ENCODE results near the gene PPRC1.
A peak's percentile ranks its signal among the peaks of the same experiment; 100 is the strongest.

PPRC1 gene

GRCh38 chr10:102113261-102113955, 19.4 kb upstream of the PPRC1 start:
- H3K27me3 ChIP-seq (ENCODE audit: low read depth): no peaks in the 10 kb centered on the region
- in situ Hi-C loops (cut with MboI; ENCODE audit: low sequenced_read_pairs): no loop called here
- peaks cover 40% of the 10 kb centered on the region for H3K4me1 ChIP-seq
- DNase-seq (ENCODE audit: low spot score in 2 of 2): no peak
- H3K9me3 ChIP-seq: no peaks in the 10 kb centered on the region
- peaks cover 34% of the 10 kb centered on the region for H3K36me3 ChIP-seq (replicated peaks)
- H3K4me3 ChIP-seq: peak overlapping the region; percentile 65

- Histone ChIP-seq H3K27me3 (ENCODE audit: low read depth) (no peaks in the 10 kb centered on the region), H3K4me1 (peaks cover 46% of the 10 kb centered on the region), H3K9me3 (no peaks in the 10 kb centered on the region), H3K4me3 (peak overlapping the region; percentile 65), H3K36me3 (replicated peaks) (peaks cover 26% of the 10 kb centered on the region)
- DNase-seq (ENCODE audit: low spot score in 2 of 2): peak in 1 of 2 experiments; percentile 27
- in situ Hi-C loops (cut with MboI; ENCODE audit: low sequenced_read_pairs): no loop called here
These were observed 18.6 kb upstream of the PPRC1 start for GRCh38 chr10:102113956-102114857.

- H3K4me3 ChIP-seq: peak overlapping the region; percentile 65
- H3K9me3 ChIP-seq: no peaks in the 10 kb centered on the region
- H3K36me3 ChIP-seq (replicated peaks): peaks cover 18% of the 10 kb centered on the region
- no peaks in the 10 kb centered on the region for H3K27me3 ChIP-seq (ENCODE audit: low read depth)
- in situ Hi-C loops (cut with MboI; ENCODE audit: low sequenced_read_pairs): no loop called here
- DNase-seq (ENCODE audit: low spot score in 2 of 2): peak; percentile 91 to 96
- H3K4me1 ChIP-seq: peaks cover 46% of the 10 kb centered on the region
These were observed 17.8 kb upstream of the PPRC1 start for GRCh38 chr10:102114861-102115618.

GRCh38 chr10:102115775-102116174, 17.1 kb upstream of the PPRC1 start:
- H3K9me3 ChIP-seq: no peaks in the 10 kb centered on the region
- H3K36me3 ChIP-seq (replicated peaks): peaks cover 10% of the 10 kb centered on the region
- H3K4me1 ChIP-seq: peaks cover 46% of the 10 kb centered on the region
- DNase-seq (ENCODE audit: low spot score in 2 of 2): no peak
- in situ Hi-C loops (cut with MboI; ENCODE audit: low sequenced_read_pairs): no loop called here
- no peak overlapping the region for H3K4me3 ChIP-seq
- H3K27me3 ChIP-seq (ENCODE audit: low read depth): no peaks in the 10 kb centered on the region

- Histone ChIP-seq H3K4me1 (peaks cover 53% of the 10 kb centered on the region), H3K4me3 (no peak overlapping the region), H3K36me3 (replicated peaks) (peaks cover 1% of the 10 kb centered on the region), H3K9me3 (no peaks in the 10 kb centered on the region), H3K27me3 (ENCODE audit: low read depth) (no peaks in the 10 kb centered on the region)
- in situ Hi-C loops (cut with MboI; ENCODE audit: low sequenced_read_pairs): no loop called here
- DNase-seq (ENCODE audit: low spot score in 2 of 2): no peak
These were observed 16.2 kb upstream of the PPRC1 start for GRCh38 chr10:102116656-102117055.

GRCh38 chr10:102117391-102118159, 15.3 kb upstream of the PPRC1 start:
- Histone ChIP-seq H3K27me3 (ENCODE audit: low read depth) (no peaks in the 10 kb centered on the region), H3K4me3 (peak overlapping the region; percentile 13; the same call in 1 of the 2 replicates), H3K36me3 (replicated peaks) (no peaks in the 10 kb centered on the region), H3K4me1 (peaks cover 53% of the 10 kb centered on the region), H3K9me3 (no peaks in the 10 kb centered on the region)
- in situ Hi-C loops (cut with MboI; ENCODE audit: low sequenced_read_pairs): no loop called here
- DNase-seq (ENCODE audit: low spot score in 2 of 2): peak; percentile 51 to 84

GRCh38 chr10:102118867-102119266, 14.0 kb upstream of the PPRC1 start:
- DNase-seq (ENCODE audit: low spot score in 2 of 2): peak in 1 of 2 experiments; percentile 71
- H3K4me1 ChIP-seq: peaks cover 41% of the 10 kb centered on the region
- H3K27me3 ChIP-seq (ENCODE audit: low read depth): no peaks in the 10 kb centered on the region
- no peaks in the 10 kb centered on the region for H3K36me3 ChIP-seq (replicated peaks)
- no peaks in the 10 kb centered on the region for H3K9me3 ChIP-seq
- in situ Hi-C loops (cut with MboI; ENCODE audit: low sequenced_read_pairs): no loop called here
- peak overlapping the region; percentile 62 for H3K4me3 ChIP-seq

- peak; percentile 55 to 67 for DNase-seq (ENCODE audit: low spot score in 2 of 2)
- no peaks in the 10 kb centered on the region for H3K9me3 ChIP-seq
- no peaks in the 10 kb centered on the region for H3K27me3 ChIP-seq (ENCODE audit: low read depth)
- no peaks in the 10 kb centered on the region for H3K36me3 ChIP-seq (replicated peaks)
- H3K4me1 ChIP-seq: peaks cover 41% of the 10 kb centered on the region
- peak overlapping the region; percentile 62 for H3K4me3 ChIP-seq
- in situ Hi-C loops (cut with MboI; ENCODE audit: low sequenced_read_pairs): no loop called here
These were observed 13.3 kb upstream of the PPRC1 start for GRCh38 chr10:102119417-102120141.

GRCh38 chr10:102120142-102120990, 12.5 kb upstream of the PPRC1 start, which contains the start of gene LDB1:
LDB1 (minus strand) TSS chr10:102120368; CDS start chr10:102120110, 258 bp downstream.
- Histone ChIP-seq H3K4me3 (peak within 1 kb of the TSS; percentile 62), H3K36me3 (replicated peaks) (no peaks in the 10 kb centered on the region), H3K9me3 (no peaks in the 10 kb centered on the region), H3K4me1 (peaks cover 37% of the 10 kb centered on the region), H3K27me3 (ENCODE audit: low read depth) (no peaks in the 10 kb centered on the region)
- peak; percentile 87 to 88 for DNase-seq (ENCODE audit: low spot score in 2 of 2)
- in situ Hi-C loops (cut with MboI; ENCODE audit: low sequenced_read_pairs): no loop called here

GRCh38 chr10:102120991-102121738, 11.7 kb upstream of the PPRC1 start:
- in situ Hi-C loops (cut with MboI; ENCODE audit: low sequenced_read_pairs): no loop called here
- Histone ChIP-seq H3K36me3 (replicated peaks) (no peaks in the 10 kb centered on the region), H3K9me3 (no peaks in the 10 kb centered on the region), H3K4me3 (peak overlapping the region; percentile 62), H3K27me3 (ENCODE audit: low read depth) (no peaks in the 10 kb centered on the region), H3K4me1 (peaks cover 30% of the 10 kb centered on the region)
- peak in 1 of 2 experiments; percentile 49 for DNase-seq (ENCODE audit: low spot score in 2 of 2)

GRCh38 chr10:102121739-102122372, 11.0 kb upstream of the PPRC1 start:
- Histone ChIP-seq H3K9me3 (no peaks in the 10 kb centered on the region), H3K36me3 (replicated peaks) (no peaks in the 10 kb centered on the region), H3K4me3 (no peak overlapping the region), H3K27me3 (ENCODE audit: low read depth) (no peaks in the 10 kb centered on the region), H3K4me1 (peaks cover 28% of the 10 kb centered on the region)
- no peak for DNase-seq (ENCODE audit: low spot score in 2 of 2)
- in situ Hi-C loops (cut with MboI; ENCODE audit: low sequenced_read_pairs): no loop called here

All from HAP-1 (cell line).